SW480 (cell line): ENCODE results near the gene DIRAS1.

Source experiments
- DNase-seq: peaks from one replicate; pipeline ENCODE4 v3.0.0-alpha.2; 2016; ENCODE audit warnings: low spot score

DIRAS1 gene

DNA sequence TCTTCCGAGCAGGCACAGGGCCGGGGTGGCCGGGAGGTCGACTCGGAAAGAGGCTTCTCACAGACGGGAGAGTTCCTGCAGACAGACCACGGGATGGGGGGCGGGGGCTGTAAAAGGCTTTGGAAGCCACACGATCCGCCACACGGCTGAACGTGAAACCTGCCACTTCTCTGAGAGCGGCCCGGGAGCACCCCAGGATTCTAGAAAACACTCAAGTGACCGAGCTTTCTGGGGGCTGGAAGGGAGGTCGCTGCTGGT lies 34.2 kb upstream of the DIRAS1 start:
- DNase-seq: no peak

DNA sequence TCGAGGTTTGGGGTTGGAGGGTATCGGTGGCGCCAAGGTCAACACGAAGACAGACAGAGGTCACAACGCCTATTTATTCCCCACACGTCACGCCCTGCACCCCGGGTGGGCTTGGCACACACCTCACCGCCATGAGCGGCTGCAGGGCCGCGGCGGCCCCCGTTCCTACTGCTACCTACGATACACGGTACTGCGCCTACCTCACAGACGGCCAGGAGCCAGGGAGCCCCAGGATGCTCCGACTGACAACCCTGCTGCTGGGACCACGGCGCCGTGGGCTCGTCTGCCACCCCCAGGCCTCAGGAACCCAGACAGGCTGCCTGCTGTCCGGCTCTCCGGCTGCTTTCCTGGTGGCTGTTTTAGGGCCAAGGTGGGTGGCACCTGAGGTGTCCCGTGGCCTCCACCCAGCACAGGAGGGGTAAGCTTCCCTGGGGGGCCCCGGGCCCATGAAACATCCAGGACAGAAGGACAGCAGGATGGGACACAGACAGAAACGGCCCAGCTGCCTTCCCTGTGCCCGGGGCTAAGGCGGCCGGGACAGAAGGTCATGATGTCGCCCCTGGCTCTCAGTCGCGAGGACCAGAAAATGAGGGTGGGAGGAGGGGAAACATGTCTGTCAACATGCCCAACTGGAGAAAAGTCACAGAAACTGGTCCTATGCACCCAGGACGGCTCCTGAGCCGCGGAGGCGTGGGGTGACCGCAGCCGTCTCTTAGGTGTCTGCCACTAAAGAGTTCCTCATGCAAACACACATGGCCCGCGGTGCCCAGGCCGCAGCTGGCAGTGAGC lies 33.7 kb upstream of the DIRAS1 start:
- DNase-seq: no peak

DNA sequence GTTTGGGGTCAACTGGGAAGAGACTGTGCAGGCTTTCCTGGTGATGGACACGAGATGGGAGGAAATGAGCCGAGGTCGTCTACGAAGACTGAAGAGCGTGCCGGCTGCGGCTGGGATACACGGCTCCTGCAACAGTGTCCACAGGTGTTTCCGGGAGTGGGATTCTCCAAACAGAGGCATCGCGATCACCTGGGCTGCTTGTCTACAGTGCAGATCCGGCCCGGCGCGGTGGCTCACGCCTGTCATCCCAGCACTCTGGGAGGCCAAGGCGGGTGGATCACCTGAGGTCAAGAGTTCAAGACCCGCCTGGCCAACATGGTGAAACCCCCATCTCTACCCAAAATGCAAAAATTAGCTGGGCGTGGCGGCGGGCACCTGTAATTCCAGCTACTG lies 30.3 kb upstream of the DIRAS1 start:
- DNase-seq: no peak

DNA sequence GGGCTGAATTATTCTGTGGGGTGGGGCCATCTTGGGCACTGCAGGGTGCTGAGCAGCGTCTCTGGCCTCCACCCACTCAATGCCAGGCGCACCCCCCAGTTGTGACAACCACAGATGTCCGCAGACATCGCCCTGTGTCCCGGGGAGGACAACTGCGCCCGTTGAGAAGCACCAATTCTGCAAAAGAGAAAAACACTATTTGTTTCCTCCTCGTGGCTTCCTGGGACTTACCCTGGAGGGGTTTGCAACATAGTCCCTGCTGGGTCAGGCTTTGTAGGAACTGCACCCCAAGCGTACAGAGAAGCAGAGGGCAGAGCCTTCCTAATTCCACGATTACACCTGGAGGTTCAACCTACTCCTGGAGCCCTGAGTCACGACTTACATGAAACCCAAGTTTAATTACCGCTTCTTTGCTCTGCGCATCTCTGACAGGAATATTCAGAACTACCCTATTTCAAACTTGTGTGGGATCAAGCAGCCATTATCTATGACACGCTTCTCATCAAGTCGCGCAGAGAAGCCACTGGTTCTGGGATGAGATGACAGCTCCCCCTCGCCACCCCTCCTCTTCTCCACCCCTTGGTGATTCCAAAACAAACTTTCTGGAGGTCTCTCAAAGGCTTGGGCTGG lies 29.8 kb upstream of the DIRAS1 start:
- DNase-seq: no peak

DNA sequence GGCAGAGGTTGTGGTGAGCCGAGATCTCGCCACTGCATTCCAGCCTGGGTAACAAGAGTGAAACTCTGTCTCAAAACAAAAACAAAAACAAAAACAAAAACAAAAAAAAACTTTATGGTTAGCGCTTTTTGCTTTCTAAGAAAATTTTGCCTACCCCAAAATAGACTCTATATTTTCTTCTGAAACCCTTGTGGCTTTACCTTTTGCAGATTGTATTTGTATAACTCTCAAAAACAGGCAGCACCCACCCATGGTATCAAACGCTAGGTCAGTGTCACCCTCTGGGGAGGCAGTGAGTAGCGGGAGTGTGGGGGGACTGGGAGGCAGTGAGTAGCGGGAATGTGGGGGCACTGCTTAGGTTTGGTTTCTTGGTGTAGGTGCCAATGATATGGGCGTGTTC lies 26.2 kb upstream of the DIRAS1 start:
- no peak for DNase-seq

DNA sequence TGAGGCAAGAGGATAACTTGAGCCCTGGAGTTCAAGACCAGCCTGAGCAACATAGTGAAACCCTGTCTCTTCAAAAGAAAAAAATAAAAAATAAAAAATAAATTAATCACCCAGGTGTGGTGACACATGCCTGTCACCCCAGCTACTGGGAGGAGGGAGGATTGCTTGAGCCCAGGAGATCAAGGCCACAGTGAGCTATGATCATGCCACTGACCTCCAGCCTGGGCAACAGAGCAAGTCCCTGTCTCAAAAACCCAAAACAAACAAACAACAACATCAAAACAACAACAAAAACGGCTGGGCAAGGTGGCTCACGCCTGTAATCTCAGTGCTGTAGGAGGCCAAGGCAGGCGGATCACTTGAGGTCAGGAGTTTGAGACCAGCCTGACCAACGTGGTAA lies 22.9 kb upstream of the DIRAS1 start:
- DNase-seq: no peak

DNA sequence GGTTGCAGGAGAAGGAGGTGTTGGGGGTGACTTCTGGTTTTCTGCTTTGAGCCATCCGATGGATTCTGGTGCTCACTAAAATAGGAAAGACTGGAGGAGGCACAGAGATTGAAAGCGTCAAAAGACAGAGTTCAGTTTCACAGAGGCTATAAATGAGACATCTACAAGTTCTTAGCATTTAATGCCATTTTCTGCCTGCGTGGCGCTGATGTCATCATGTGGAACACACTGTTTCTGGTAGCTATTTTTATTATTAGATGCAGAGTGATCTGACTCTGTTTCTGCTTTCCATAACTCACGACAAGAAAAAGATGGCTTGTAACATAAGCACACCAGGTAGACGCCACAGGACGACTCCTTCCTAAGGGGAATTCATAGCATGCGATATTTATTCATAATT lies 21.9 kb upstream of the DIRAS1 start:
- no peak for DNase-seq

DNA sequence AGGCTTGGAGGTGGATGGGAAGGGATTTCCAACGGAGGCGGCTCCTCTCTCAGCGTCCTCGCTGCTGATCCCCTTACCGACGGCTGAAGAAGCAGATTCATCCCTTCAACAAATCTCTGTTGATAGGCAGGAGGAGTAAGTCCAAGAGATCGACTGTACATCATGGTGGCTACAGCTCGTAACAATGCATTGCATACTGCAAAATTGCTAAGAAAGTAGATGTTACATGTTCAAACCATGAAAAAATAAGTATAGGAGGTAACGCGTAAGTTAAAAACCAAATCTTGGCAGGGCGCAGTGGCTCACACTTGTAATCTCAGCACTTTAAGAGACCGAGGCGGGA lies 19.1 kb upstream of the DIRAS1 start:
- no peak for DNase-seq

DNA sequence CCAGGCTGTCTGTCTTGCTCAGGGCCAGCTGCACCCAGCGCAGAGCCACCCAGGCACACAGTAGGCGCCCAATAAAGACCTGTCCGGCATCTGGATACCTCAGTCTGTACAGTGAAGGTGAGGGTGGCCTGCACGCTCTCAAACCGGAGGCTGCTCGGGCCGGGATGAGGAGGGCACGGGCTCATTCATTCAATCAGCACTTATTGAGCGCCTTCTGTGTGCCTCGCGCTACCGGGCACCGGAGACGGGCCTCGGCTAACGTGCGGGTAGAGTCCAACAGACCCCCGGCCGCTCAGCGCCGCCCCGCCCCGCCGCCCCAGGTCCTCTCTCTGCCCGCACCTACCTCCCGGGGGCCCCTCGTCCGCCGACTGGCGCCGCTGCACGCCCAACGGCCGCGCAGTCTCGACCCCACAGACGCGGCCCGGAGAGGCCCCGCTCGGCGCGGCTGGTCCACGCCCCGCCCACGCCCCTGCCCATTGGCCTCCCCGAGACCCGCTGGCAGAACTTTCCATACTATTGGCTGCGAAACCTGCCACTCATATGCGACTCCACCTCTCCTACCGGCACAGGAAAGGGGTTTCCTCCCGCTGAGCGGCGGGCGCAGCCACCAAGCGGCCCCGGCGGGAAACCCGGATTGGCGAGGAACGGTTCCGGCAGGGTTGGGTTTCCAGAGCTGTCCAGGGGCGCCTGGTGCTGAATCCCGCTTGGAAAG lies 18.6 kb upstream of the DIRAS1 start, which contains the start of gene SLC39A3:
TSS of gene SLC39A3 (minus strand) at position 416 of the 712 bp plus-strand sequence. CDS start 2,760 bp downstream, outside the sequence.
- peak; percentile 91 for DNase-seq

DNA sequence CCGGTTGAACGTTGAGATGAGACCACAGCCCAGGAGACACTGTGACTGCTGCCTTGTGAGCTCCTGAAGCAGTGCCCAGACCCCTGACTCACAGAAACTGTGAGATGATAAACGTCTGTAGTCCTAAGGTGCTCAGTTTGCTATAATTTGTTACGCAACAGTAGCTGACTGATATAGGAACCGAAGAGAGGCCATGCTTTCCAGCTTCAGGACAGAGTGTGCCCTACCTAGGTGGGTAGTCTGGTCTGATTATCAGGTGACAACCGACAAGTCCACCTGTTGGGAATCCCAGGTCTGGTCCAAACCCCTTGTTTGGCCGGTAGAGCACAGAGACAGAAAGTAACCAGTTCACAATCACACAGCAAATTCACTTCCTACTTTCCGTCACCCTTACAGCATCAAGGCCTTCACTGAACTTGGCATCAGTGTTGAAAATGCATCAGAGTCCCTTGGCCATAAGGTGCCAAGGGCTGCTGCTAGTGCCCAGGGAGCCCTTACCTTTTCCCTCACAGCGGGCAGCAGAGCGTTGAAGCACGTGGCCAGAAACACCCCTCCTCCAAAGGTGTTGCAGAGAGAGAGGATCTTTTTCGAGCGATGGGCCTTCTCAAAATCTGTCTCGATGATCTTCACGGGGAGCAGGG lies 15.5 kb upstream of the DIRAS1 start:
- DNase-seq: no peak

DNA sequence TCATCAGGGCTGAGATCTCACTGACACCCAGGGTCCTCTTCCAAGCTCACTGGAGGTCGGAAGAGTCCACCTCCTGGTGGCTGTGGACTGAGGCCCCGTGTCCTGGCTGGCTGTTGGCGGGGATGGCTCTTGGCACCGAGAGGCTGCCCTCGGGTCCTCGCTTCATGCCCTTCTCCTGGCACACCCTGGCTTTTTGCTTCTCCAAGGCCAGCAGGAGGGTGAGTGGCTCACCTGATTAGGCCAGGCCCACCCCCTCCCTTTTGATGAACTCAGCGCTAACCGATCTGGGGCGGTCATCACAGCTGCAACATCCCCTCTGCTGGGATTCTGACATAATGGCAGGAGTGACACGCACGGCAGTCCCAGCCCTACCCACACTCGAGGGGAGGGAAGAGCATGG lies 14.2 kb upstream of the DIRAS1 start:
- DNase-seq: no peak

DNA sequence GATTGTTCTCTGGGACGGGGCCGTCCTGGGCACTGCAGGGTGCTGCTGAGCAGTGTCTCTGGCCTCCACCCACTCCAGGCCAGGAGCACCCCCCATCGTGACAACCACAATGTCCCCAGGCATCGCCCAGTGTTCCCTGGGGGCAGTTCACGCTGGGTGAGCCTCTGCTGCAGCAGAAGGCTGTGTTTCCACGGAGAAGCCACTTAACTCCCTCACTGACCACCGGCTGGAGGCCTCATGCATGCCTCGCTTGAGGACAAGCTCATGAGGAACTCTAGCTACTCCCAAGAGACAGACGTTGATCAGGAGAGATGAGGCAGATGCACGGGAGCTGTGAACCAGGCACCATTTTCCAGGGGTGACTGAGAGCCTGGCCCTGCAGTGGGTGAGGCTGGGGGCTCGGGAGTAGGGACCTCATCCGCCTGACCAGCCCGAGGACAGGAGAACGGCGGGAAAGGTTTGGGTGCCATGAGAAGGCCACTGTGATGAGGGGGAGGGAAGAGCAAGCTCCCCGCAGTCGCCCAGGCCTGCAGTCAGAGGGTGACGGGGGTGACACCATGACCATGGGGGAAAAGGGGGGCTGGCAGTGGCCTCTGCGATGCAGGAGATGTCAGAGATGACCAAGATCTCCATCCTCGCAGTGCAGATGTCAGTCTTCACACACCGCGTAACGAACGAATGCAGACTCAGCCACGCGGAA lies 13.6 kb upstream of the DIRAS1 start:
- DNase-seq: no peak

DNA sequence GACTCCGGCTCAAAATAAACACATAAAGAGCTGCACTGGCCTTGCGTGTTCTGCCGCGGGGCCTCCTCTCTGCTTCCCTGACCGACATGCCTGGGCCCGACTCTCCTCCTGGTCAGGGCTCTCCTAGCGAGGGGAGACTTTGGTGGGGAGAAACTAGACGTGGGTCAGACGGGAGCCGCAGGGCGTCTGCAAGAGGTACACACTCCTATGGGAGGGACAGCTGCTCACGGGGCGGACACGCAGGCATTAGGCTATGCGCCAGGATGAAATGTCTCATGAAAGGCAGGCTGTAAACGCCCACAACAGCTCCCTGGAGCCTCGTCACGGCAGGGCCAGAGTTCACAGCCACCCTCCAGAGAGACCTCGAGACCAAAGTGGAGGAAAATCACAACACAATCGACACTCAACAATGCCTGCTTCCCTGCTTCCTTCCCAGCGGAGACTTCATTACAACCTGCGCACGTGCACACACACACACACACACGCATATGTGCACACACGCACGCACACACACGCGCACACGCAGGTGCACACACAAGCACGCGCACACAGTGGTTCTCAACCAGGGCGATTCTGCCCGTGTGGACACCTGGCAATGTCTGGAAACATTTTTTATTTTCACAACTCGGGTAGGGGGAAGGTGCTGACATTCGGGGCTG lies 12.9 kb upstream of the DIRAS1 start:
- no peak for DNase-seq

DNA sequence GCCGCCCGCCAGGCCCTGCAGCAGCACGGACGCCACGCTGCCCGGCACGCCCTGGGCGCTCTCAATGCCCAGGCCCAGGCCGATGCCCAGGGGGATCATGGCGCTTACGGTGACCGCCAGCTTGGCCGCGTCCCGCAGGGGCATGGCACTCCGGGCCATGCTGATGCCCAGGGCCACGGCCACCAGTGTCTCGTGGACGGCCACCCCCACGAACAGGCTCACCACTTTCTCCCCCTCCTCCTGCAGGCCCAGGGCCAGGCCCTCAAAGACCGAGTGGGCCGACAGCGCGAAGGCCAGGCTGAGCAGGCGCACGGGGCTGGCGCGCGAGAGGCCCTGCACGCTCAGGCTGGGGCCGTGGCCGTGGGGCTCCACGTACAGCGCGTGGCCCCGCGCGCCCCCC lies 11.7 kb upstream of the DIRAS1 start:
- no peak for DNase-seq

DNA sequence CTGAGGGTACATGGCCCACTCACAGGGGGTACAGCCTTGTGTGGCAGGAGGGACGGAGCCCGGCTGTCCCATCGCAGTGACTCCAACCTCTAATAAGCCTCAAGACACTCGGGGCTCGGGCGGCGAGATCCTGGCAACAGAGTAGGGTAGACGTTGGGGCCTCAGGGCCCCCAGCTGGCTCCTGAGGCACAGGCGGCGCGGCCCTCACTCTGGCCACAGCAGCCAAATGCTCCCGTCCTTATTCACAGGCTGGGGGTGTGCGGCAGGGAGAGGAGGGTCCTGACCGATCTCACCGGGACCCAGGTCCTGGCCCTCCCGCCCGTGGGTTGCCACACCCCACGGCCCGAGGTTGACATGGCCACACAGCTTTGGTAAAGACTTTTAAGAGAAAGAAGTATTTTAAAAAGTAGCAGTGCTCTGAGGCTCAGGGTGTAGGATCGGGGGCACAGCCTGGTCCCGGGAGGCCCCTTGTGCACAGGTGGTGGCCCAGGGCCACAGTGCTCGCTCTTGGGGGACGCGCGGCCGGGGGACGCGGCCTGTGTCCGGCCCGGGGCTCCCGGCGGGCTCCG lies 11.1 kb upstream of the DIRAS1 start:
- DNase-seq: no peak

DNA sequence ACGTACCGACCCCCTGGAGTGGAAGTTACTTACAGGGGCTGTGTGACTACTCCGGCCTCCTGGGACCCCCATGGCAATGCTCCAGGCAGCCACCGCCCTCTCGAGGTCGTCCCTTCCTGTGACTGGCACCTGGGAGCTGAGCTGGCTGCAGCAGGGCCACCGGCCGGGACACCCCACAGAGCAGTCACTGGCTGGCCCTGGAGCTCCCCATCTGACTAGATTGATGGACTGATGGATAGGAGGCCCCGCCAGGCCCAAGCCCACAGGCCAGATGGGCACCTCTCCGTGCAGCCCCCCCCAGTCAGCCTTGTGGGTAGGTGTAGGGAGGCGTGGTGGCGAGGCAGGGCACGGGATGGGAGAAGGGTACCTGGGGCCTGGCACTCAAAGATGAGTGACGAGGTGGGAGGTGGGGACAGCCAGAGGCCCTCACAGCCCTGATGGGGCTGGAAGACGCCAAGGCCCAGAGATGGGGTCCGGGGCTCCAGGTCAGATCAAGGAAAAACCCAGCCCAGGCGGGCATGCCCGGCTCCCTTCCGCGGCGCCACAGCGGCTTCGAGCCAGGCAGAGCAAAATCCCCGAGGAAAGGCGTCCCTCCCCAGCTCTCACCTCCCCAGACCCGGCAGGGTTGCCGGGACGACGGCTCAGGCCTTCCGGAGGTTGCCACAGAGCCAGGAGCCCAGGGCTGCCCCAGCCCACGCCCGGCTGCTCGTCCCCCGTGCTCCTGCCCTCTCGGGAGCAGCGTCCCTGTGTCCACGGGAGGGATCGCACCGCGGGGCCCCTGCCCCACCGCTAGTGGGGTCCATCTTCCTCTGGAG lies 10.2 kb upstream of the DIRAS1 start:
- DNase-seq: no peak

DNA sequence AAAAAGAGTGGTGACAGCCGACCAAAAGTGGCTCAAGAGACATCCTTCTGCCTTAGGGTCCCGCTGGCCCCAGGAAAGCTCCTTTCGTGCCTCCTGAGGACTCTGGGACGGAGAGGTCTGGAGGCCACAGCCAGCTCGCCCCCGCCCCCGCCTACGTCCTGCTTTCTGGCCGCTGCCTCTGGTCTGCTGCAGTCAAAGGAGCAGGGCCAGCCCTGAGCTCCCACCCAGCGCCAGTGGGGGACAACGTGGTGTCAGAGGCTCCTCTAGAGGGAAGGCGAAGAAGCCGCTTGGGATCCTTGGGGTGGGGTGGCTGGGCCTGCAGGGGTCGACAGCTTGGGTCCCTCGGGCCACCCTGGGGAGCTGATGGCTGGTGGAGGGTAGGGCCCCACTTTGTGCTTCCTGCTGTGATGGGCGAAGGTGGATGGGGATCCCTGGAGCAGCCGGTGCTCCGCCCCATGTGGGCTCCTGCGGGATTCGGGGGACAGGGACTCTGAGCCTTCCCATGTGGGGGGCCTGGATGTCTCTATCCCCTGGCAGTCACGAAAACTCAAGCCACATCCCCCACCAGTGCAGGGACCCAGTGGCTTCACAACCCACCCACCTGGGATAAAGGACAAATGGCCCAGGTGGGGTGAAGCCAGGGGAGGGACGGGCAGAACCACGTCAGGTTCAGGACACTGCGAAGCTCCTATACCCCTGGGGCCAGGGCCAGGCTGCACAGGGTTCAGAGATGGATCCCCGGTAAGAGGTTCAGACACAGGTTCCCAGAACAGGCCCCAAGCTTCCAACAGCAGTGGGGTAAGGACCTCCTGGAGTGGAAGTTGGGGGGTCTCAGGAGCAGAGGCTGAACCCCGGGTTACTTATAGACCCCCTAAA lies 9.0 kb upstream of the DIRAS1 start:
- no peak for DNase-seq

DNA sequence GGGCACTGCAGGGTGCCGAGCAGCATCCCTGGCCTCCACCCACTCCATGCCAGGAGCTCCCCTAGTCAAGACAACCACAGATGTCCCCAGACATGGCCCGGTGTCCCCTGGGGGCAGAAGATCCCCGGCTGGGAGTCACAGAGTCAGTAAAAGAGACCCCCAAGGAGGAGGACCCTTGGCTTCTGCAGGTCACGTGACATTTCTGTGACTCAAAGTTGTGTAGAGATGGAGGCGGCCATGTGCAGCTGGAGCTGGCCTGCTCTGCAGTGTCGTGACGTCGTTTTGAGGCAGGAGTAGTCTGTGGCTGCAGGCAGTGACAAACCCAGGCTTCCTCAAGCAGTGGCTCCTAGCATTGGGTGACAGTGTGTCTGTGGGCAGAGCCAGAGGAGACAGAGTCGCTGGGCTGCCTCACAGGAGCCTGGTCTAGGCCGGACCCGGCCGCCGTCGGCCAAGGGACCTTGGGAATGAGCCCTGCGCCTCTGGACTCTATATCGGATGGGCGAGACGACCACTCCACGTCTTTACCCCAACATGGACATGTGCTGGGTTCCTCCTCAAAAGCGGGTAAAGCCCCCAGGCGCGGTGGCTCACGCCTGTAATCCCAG lies 7.7 kb upstream of the DIRAS1 start:
- DNase-seq: no peak

DNA sequence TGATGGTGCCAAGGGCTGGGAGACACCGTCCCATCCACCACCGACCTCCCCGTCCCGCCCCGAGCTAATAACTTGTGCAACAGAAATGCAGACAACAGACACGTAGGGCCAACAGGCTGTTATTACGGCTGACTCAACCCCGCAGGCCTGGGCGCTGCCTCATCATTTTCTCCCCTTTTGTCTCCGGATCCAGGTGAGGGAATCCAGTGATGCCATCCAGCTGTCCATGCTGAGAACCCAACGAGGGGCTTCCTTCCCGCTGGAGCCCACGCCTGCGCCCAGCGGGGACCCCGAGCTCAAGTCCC lies 6.4 kb upstream of the DIRAS1 start:
- DNase-seq: no peak
